Bronchial epithelial cell (primary cell): ENCODE data around the gene IL24. TPM values are rescaled to one million over a fixed set of nuclear protein-coding genes. Genes with fewer than 3 reads are reported as not detected.

Experiments used
- DNase-seq: peaks from one replicate; pipeline ENCODE4 v3.0.0-alpha.2; 2010; ENCODE audit warnings: low read depth
- FAIRE-seq: peaks from 2 replicates; lab custom pipeline; 2011; peaks lifted over from hg19 to GRCh38; lab: Jason Lieb, UNC
- H3K27me3 ChIP-seq: 2 replicates; pipeline ENCODE4 v1.5.1; 2011; ENCODE audit warnings: low read length; ENCODE audit not compliant: control insufficient read depth, insufficient read depth
- H3K36me3 ChIP-seq: 2 replicates; pipeline ENCODE4 v1.5.1; 2011; ENCODE audit warnings: low read length; ENCODE audit not compliant: control insufficient read depth, insufficient read depth
- H3K4me3 ChIP-seq: 2 replicates; pipeline ENCODE4 v1.5.1; 2011; ENCODE audit warnings: mild to moderate bottlenecking, low read depth, low read length, control low read depth
- total RNA-seq: library from RNA; depleted of rRNA; stranded (reverse); fragments of >200 nt; gene quantifications from 2 replicates; pipeline ENCODE4 v1.2.1, GENCODE V29; 2014
- TF ChIP-seq, protein P1 (sequence below): IDR thresholded peaks from 2 replicates; pipeline ENCODE4 v1.5.1; 2011; ENCODE audit warnings: mild to moderate bottlenecking, moderate library complexity, low read length, control low read depth, inconsistent platforms; ENCODE audit not compliant: insufficient read depth, severe bottlenecking

Gene IL24
- total RNA-seq, 1 donor from 2014 or later: 0.26 TPM

DNA sequence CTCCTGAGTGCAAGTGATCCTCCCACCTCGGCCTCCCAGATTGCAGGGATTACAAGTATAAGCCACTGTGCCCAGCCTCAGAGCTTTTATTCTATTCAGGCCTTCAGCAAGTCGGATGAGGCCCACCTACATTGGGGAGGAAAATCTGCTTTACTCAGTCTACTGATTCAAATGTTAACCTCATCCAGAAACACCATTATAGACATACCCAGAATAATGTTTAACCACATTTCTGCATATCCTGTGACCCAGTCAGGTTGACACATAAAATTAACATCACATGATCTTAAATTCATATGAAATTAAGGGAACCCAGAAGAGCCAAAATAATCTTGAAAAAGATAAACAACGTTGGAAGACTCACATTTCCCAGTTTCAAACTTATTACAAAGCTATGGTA is 16.9 kb upstream of the IL24 start:
- Histone ChIP-seq H3K4me3 (no peak overlapping the region), H3K27me3 (no peaks in the 10 kb centered on the region), H3K36me3 (no peaks in the 10 kb centered on the region)
- FAIRE-seq (no peak), DNase-seq (no peak)
- TF ChIP-seq, protein P1, sequence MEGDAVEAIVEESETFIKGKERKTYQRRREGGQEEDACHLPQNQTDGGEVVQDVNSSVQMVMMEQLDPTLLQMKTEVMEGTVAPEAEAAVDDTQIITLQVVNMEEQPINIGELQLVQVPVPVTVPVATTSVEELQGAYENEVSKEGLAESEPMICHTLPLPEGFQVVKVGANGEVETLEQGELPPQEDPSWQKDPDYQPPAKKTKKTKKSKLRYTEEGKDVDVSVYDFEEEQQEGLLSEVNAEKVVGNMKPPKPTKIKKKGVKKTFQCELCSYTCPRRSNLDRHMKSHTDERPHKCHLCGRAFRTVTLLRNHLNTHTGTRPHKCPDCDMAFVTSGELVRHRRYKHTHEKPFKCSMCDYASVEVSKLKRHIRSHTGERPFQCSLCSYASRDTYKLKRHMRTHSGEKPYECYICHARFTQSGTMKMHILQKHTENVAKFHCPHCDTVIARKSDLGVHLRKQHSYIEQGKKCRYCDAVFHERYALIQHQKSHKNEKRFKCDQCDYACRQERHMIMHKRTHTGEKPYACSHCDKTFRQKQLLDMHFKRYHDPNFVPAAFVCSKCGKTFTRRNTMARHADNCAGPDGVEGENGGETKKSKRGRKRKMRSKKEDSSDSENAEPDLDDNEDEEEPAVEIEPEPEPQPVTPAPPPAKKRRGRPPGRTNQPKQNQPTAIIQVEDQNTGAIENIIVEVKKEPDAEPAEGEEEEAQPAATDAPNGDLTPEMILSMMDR: no peak

DNA sequence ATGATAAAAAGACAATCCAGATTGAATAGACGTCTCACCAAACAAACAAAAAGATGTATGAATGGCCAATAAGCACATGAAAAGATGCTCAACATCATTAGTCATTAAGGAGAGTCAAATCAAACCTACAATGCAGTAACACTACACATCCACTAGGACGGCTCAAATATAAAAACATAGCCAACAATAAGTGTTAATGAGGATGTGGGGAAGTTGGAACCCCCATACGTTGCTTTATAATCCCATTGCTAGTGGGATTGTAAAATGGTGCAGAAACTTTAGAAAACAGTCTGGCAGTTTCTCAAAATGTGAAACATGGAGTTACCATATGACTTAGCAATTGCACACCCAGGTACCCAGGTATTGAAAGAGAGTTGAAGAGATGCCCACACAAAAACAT is 14.7 kb upstream of the IL24 start:
- DNase-seq (no peak), FAIRE-seq (no peak)
- TF ChIP-seq, protein P1: no peak
- no peak overlapping the region for H3K4me3 ChIP-seq
- no peaks in the 10 kb centered on the region for H3K36me3 ChIP-seq
- H3K27me3 ChIP-seq: no peaks in the 10 kb centered on the region

DNA sequence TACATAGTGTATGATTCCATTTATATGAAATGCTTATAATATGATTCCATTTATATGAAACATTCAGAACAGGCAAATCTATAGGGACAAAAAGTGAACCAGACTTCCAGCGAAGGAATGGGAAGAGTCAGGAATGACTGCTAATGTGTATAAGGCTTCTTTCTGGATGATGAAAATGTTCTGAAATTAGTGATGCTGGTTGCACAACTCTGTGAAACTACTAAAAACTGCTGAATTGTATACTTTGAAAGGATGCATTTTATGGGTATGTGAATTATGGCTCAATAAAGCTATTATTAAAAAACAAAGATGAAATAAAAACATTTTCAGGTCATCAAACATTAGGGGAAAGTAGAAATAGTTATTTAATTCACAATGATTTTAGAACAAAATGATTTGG is 14.1 kb upstream of the IL24 start:
- no peak for FAIRE-seq

DNA sequence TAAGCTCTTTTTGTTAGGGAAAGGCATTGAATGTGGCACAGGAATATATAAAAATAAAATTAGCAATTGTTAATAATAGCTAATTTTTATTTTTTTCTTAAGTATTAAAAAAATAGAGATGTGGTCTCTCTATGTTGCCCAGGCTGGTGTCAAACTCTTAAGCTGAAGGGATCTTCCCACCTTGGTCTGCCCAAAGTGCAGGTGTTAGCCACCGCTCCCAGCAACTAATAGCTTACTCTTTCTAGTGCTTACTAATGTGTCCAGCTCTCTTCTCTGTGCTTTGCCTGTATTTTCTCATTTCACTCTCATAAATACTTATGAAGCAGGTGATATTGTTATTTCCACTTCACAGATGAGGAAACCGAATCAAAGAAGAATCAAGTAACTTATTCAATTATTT is 13.4 kb upstream of the IL24 start:
- DNase-seq: no peak
- TF ChIP-seq, protein P1: no peak
- Histone ChIP-seq H3K4me3 (no peak overlapping the region), H3K36me3 (no peaks in the 10 kb centered on the region), H3K27me3 (no peaks in the 10 kb centered on the region)
- no peak for FAIRE-seq

More for the DNA sequence above, 14.1 kb upstream of the IL24 start:
- Histone ChIP-seq H3K27me3 (no peaks in the 10 kb centered on the region), H3K4me3 (no peak overlapping the region), H3K36me3 (no peaks in the 10 kb centered on the region)
- TF ChIP-seq, protein P1: no peak
- no peak for DNase-seq

DNA sequence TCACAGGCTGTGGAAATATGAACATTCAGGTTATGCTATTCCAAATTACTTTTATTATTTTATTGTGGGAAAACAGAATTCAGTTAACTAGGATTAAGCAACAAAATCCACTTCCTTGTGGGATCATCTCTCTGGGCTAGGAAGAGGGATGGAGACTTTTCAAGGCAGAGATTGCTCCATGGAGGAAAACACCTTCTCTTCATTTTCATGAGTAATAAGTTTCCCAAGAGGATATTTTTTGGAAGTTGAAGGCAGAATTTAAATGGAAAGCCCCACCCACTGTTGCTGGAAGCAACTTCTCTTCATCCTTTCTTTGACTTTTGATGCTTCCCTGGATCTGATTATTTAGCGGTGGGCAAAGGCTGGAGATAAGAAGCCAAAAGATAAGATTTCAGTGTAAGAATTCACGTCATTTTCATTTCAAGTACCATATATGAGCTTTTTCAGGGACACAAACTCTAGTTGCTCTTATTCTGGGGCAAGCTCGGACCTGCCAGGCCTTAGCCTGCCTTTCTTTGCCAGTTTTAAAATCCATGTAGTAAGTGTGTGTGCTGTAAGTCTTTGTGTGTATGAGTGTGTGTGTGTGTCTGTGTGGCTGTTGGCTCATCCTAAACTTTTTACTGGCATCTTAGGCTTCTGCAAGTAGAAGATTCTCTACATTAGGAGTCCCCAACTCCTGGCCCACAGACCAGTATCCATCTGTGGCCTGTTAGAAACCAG is 11.7 kb upstream of the IL24 start:
- FAIRE-seq: no peak
- H3K4me3 ChIP-seq: no peak overlapping the region

More for the DNA sequence above, 11.7 kb upstream of the IL24 start:
- Histone ChIP-seq H3K36me3 (no peaks in the 10 kb centered on the region), H3K27me3 (no peaks in the 10 kb centered on the region)
- TF ChIP-seq, protein P1: no peak
- peak; percentile 95 for DNase-seq
